Measurements from ENCODE around the gene COL9A1.

The COL9A1 gene

GRCh38 chr6:70176842-70177550 is 125.9 kb downstream of the COL9A1 start:
- DNase-seq (ENCODE audit: low read depth in 2 of 2, low spot score in 1 of 2), result no peak

GRCh38 chr6:70175770-70176169 is 127.1 kb downstream of the COL9A1 start:
- no peak for DNase-seq (ENCODE audit: low read depth in 2 of 2, low spot score in 1 of 2)

GRCh38 chr6:70172252-70172651 is 130.6 kb downstream of the COL9A1 start:
- DNase-seq (ENCODE audit: low read depth in 2 of 2, low spot score in 1 of 2), result no peak

GRCh38 chr6:70171236-70171635 is 131.6 kb downstream of the COL9A1 start:
- DNase-seq (ENCODE audit: low read depth in 2 of 2, low spot score in 1 of 2), result no peak

- DNase-seq (ENCODE audit: low read depth in 2 of 2, low spot score in 1 of 2), result no peak
Measured at GRCh38 chr6:70168681-70169377, 134.1 kb downstream of the COL9A1 start.
